Testis (tissue), 3 donors: ENCODE results near the gene DRGX. TPM values are rescaled to one million over a fixed set of nuclear protein-coding genes. Genes with fewer than 3 reads are reported as not detected.

ENCODE experiments used
- DNase-seq: peaks from one replicate; pipeline ENCODE4 v3.0.0-alpha.2; 2019
- H3K27ac ChIP-seq, 2 donors: fragments of 200-600 bp; sonication (generic); one replicate each; pipeline ENCODE4 v1.5.1; 2019
- H3K27me3 ChIP-seq: fragments of 200-600 bp; sonication (generic); one replicate; pipeline ENCODE4 v1.5.1; 2019
- H3K36me3 ChIP-seq: fragments of 200-600 bp; sonication (generic); one replicate; pipeline ENCODE4 v1.5.1; 2017; ENCODE audit warnings: low read depth; ENCODE audit errors: missing control alignments
- H3K4me1 ChIP-seq: fragments of 200-600 bp; sonication (generic); one replicate; pipeline ENCODE4 v1.5.1; 2019
- H3K4me3 ChIP-seq, 2 donors: fragments of 200-600 bp; sonication (generic); one replicate each; pipeline ENCODE4 v1.5.1; 2017 to 2019
- H3K9me3 ChIP-seq: fragments of 200-600 bp; sonication (generic); one replicate; pipeline ENCODE4 v1.5.1; 2017
- POLR2A ChIP-seq: fragments of 450-650 bp; IDR thresholded peaks from one replicate; pipeline ENCODE4 v1.6.1; 2017; ENCODE audit warnings: antibody characterized with exemption, mild to moderate bottlenecking, moderate library complexity
- WGBS, 2 donors: methylation state at CpG; one replicate each; pipeline ENCODE4 v1.1.5; 2018; 5-methylcytosine and 5-hydroxymethylcytosine counted together
- intact Hi-C: fragments of 100-400 bp; cut with DNase I; formaldehyde crosslinking; loops from one replicate; pipeline ENCODE4 v1.15.1; 2023; ENCODE audit warnings: low total_unique reads
- polyA plus RNA-seq: library from polyadenylated mRNA; stranded (reverse); fragments of 350-450 nt; fragmentation: Illumina TruSeq; extraction: RNeasy Lipid Tissue Mini Kit (QIAGEN cat#74804); gene quantifications from one replicate; pipeline ENCODE4 v1.2.3, GENCODE V29; 2014; ENCODE audit warnings: low read depth, low replicate concordance; ENCODE audit not compliant: insufficient read depth
- total RNA-seq, 2 donors: library from RNA; depleted of rRNA; stranded (reverse); fragments of >200 nt; gene quantifications; one replicate each; pipeline ENCODE4 v1.2.3, GENCODE V29; 2016
- TF ChIP-seq, protein P1 (sequence below), 3 experiments: fragments of 450-650 bp in 2 of 3; fragments of 200-600 bp in 1 of 3; sonication (generic) in 1 of 3; IDR thresholded peaks; one replicate each; pipeline ENCODE4 v1.5.1; 2016 to 2019; ENCODE audit warnings: antibody characterized with exemption in 3 of 3, mild to moderate bottlenecking in 2 of 3, moderate library complexity in 1 of 3

Gene DRGX
- total and polyA plus RNA-seq, 3 donors from 2014 or later = 0.33 TPM; not detected in 2

- no peak overlapping the region for H3K27ac ChIP-seq
- H3K9me3 ChIP-seq = no peaks in the 10 kb centered on the region
- no peak for TF ChIP-seq POLR2A
- TF ChIP-seq, protein P1, sequence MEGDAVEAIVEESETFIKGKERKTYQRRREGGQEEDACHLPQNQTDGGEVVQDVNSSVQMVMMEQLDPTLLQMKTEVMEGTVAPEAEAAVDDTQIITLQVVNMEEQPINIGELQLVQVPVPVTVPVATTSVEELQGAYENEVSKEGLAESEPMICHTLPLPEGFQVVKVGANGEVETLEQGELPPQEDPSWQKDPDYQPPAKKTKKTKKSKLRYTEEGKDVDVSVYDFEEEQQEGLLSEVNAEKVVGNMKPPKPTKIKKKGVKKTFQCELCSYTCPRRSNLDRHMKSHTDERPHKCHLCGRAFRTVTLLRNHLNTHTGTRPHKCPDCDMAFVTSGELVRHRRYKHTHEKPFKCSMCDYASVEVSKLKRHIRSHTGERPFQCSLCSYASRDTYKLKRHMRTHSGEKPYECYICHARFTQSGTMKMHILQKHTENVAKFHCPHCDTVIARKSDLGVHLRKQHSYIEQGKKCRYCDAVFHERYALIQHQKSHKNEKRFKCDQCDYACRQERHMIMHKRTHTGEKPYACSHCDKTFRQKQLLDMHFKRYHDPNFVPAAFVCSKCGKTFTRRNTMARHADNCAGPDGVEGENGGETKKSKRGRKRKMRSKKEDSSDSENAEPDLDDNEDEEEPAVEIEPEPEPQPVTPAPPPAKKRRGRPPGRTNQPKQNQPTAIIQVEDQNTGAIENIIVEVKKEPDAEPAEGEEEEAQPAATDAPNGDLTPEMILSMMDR (IDR thresholded peaks at IDR 0.05) = no peak
- H3K4me1 ChIP-seq = no peaks in the 10 kb centered on the region
- H3K36me3 ChIP-seq = no peaks in the 10 kb centered on the region
- intact Hi-C loops = no loop called here
- 83 to 87% methylated on average over 5 of the region's 5 CpGs for WGBS, 2 donors
- DNase-seq = no peak
- no peaks in the 10 kb centered on the region for H3K27me3 ChIP-seq
- H3K4me3 ChIP-seq = no peak overlapping the region
These were observed 81.1 kb downstream of the DRGX start for GRCh38 chr10:49314806-49315205.

Other genes starting within 250 kb of the DRGX start
- 1 to 10 TPM; 4.5 to 5.3 TPM for gene TMEM273, start 207.7 kb downstream of the DRGX start, total RNA-seq
- 8.2 TPM for gene TMEM273, start 207.7 kb downstream of the DRGX start, polyA plus RNA-seq
- under 1 TPM; 0.08 to 0.12 TPM for gene C10orf71, start 96.9 kb downstream of the DRGX start, total RNA-seq
- 0.79 TPM for gene C10orf71, start 96.9 kb downstream of the DRGX start, polyA plus RNA-seq
- gene ERCC6, start 143.0 kb upstream of the DRGX start, total RNA-seq = 10 to 100 TPM; 19.6 to 20.1 TPM
- 19.4 TPM for gene ERCC6, start 143.0 kb upstream of the DRGX start, polyA plus RNA-seq
- gene SLC18A3, start 214.2 kb upstream of the DRGX start, total RNA-seq = not detected
- not detected for gene SLC18A3, start 214.2 kb upstream of the DRGX start, polyA plus RNA-seq
- 1 to 10 TPM in 1 of 2 donors, under 1 TPM in 1; 0.93 to 1.7 TPM for gene CHAT, start 217.9 kb upstream of the DRGX start, total RNA-seq
- 0.75 TPM for gene CHAT, start 217.9 kb upstream of the DRGX start, polyA plus RNA-seq